GM23338 (cell line): ENCODE data around the gene REEP6. TPM values are rescaled to one million over a fixed set of nuclear protein-coding genes. Genes with fewer than 3 reads are reported as not detected.
A peak's percentile ranks its signal among the peaks of the same experiment; 100 is the strongest.

Experiments
- ATAC-seq: fragments of 200-7000 bp; cut with Tn5 transposase; 3 replicates; pipeline ENCODE4 v1.9.1; 2020
- DNase-seq: peaks from one replicate; pipeline ENCODE4 v3.0.0-alpha.2; 2015; ENCODE audit warnings: low spot score
- H2AFZ ChIP-seq: fragments of 200-600 bp; sonication (generic); 2 replicates; pipeline ENCODE4 v1.8.0; 2016; ENCODE audit warnings: antibody characterized with exemption, mild to moderate bottlenecking, moderate library complexity
- H3F3A ChIP-seq: fragments of 200-600 bp; sonication (generic); replicated peaks from 2 replicates; pipeline ENCODE4 v1.8.0; 2017; ENCODE audit warnings: antibody characterized with exemption, mixed run types, low read depth
- H3K27ac ChIP-seq: fragments of 200-600 bp; sonication (generic); 2 replicates; pipeline ENCODE4 v1.6.1; 2016; ENCODE audit warnings: low read depth
- H3K27me3 ChIP-seq: fragments of 200-600 bp; sonication (generic); 2 replicates; pipeline ENCODE4 v1.8.0; 2016; ENCODE audit warnings: mild to moderate bottlenecking, mixed run types, moderate library complexity; ENCODE audit not compliant: insufficient read depth
- H3K36me3 ChIP-seq: fragments of 200-600 bp; sonication (generic); 2 replicates; pipeline ENCODE4 v1.8.0; 2016; ENCODE audit warnings: mild to moderate bottlenecking; ENCODE audit not compliant: insufficient read depth
- H3K4me1 ChIP-seq: fragments of 200-600 bp; sonication (generic); 2 replicates; pipeline ENCODE4 v1.8.0; 2016; ENCODE audit warnings: mild to moderate bottlenecking, moderate library complexity; ENCODE audit not compliant: insufficient read depth
- H3K4me2 ChIP-seq: fragments of 200-600 bp; sonication (generic); 2 replicates; pipeline ENCODE4 v1.7.1; 2017; ENCODE audit warnings: mixed run types
- H3K4me3 ChIP-seq: fragments of 200-600 bp; sonication (generic); 2 replicates; pipeline ENCODE4 v1.6.1; 2016; ENCODE audit warnings: mixed run types
- H3K79me2 ChIP-seq: fragments of 200-600 bp; sonication (generic); replicated peaks from 2 replicates; pipeline ENCODE4 v1.8.0; 2017; ENCODE audit warnings: mild to moderate bottlenecking; ENCODE audit not compliant: insufficient read depth
- H3K9me2 ChIP-seq: fragments of 200-600 bp; sonication (generic); 2 replicates; pipeline ENCODE4 v1.8.0; 2017; ENCODE audit not compliant: insufficient read depth
- H4K20me1 ChIP-seq: fragments of 200-600 bp; sonication (generic); replicated peaks from 2 replicates; pipeline ENCODE4 v1.8.0; 2017; ENCODE audit warnings: mild to moderate bottlenecking; ENCODE audit not compliant: insufficient read depth
- H3K27ac Mint-ChIP-seq: 2 replicates; pipeline ENCODE4 v1.8.0; 2020; ENCODE audit warnings: inconsistent platforms, mild to moderate bottlenecking, moderate library complexity, mixed read lengths
- H3K27me3 Mint-ChIP-seq: 3 replicates; pipeline ENCODE4 v1.8.0; 2022; ENCODE audit warnings: low read depth, mild to moderate bottlenecking, moderate library complexity, mixed read lengths, inconsistent platforms; ENCODE audit not compliant: insufficient read depth, poor library complexity
- H3K36me3 Mint-ChIP-seq: 3 replicates; pipeline ENCODE4 v1.8.0; 2021; ENCODE audit warnings: low read depth, mild to moderate bottlenecking, inconsistent platforms, moderate library complexity, mixed read lengths
- H3K4me1 Mint-ChIP-seq: 3 replicates; pipeline ENCODE4 v1.8.0; 2020; ENCODE audit warnings: mild to moderate bottlenecking, inconsistent platforms, mixed read lengths
- H3K4me3 Mint-ChIP-seq: 3 replicates; pipeline ENCODE4 v1.8.0; 2021; ENCODE audit warnings: moderate library complexity, mild to moderate bottlenecking, inconsistent platforms, mixed read lengths
- H3K9me3 Mint-ChIP-seq: 3 replicates; pipeline ENCODE4 v1.8.0; 2020; ENCODE audit warnings: moderate library complexity, mild to moderate bottlenecking, inconsistent platforms, mixed read lengths
- CREB1 ChIP-seq: fragments of 250-450 bp; sonication (Bioruptor Pico); IDR thresholded peaks from 2 replicates; pipeline ENCODE4 v1.5.0; 2020; ENCODE audit warnings: low read depth, mild to moderate bottlenecking, moderate library complexity
- EZH2 ChIP-seq: fragments of 200-600 bp; sonication (generic); IDR thresholded peaks from one replicate; pipeline ENCODE4 v1.8.0; 2017; ENCODE audit warnings: antibody characterized with exemption, mild to moderate bottlenecking, low read depth; ENCODE audit not compliant: unreplicated experiment
- JUNB ChIP-seq: IDR thresholded peaks from one replicate; pipeline ENCODE4 v1.6.1; 2016; ENCODE audit warnings: antibody characterized with exemption; ENCODE audit not compliant: unreplicated experiment
- NANOG ChIP-seq: IDR thresholded peaks from 2 replicates; pipeline ENCODE4 v1.6.1; 2016; ENCODE audit warnings: antibody characterized with exemption, borderline replicate concordance
- POLR2AphosphoS5 ChIP-seq: IDR thresholded peaks from 2 replicates; pipeline ENCODE4 v1.6.1; 2016; ENCODE audit warnings: antibody characterized with exemption, low read depth
- STAT1 ChIP-seq: IDR thresholded peaks from one replicate; pipeline ENCODE4 v1.6.1; 2016; ENCODE audit warnings: antibody characterized with exemption; ENCODE audit not compliant: unreplicated experiment
- polyA plus RNA-seq: library from polyadenylated mRNA; unstranded; fragments of >200 nt; fragmentation: Nextera tagmentation; extraction: Ambion mirVana; gene quantifications from 2 replicates; pipeline ENCODE4 v1.2.1, GENCODE V29; 2016
- total RNA-seq: library from RNA; depleted of rRNA; stranded (reverse); fragments of >200 nt; shearing (Covaris generic); gene quantifications from 2 replicates; pipeline ENCODE4 v1.2.3, GENCODE V29; 2014
- TF ChIP-seq, protein P1 (sequence below): fragments of 250-450 bp; sonication (Bioruptor Pico); IDR thresholded peaks from 2 replicates; pipeline ENCODE4 v1.5.0; 2020; ENCODE audit warnings: mild to moderate bottlenecking, moderate library complexity
- TF ChIP-seq, protein P2 (sequence below), 2 experiments: fragments of 200-600 bp in 1 of 2; sonication (generic) in 1 of 2; conservative IDR thresholded peaks; 2 replicates each; pipeline versions ENCODE4 v1.5.1 to v1.6.1; 2016 to 2017; ENCODE audit warnings: antibody characterized with exemption in 2 of 2, low read depth in 2 of 2, mild to moderate bottlenecking in 2 of 2, moderate library complexity in 1 of 2
- TF ChIP-seq, protein P3 (sequence below): IDR thresholded peaks from 2 replicates; pipeline ENCODE4 v1.6.1; 2016; ENCODE audit warnings: antibody characterized with exemption

The REEP6 gene
- total and polyA plus RNA-seq, 2 experiments from 2014 or later, result 15.2 to 20.0 TPM

DNA sequence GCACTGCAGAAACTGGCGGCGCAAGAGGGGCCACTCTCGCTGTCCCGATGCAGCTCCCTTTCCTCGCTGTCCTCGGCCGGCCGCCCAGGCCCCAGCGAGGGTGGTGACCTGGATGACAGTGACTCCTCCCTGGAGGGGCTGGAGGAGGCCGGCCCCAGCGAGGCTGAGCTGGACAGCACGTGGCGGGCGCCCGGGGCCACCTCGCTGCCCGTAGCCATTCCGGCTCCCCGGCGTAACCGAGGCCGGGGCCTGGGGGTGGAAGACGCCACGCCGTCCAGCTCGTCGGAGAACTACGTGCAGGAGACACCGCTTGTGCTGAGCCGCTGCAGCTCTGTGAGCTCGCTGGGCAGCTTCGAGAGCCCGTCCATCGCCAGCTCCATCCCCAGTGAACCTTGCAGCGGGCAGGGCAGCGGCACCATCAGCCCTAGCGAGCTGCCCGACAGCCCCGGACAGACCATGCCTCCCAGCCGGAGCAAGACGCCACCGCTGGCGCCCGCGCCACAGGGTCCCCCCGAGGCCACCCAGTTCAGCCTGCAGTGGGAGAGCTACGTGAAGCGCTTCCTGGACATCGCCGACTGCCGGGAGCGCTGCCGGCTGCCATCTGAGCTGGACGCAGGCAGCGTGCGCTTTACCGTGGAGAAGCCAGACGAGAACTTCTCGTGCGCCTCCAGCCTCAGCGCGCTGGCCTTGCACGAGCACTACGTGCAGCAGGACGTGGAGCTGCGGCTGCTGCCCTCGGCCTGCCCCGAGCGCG is 24.3 kb upstream of the REEP6 start:
- TF ChIP-seq JUNB (no peak), POLR2AphosphoS5 (peak; percentile 5; the same call in 1 of the 2 replicates), EZH2 (peak; percentile 67)
- ATAC-seq, result no peak
- peaks cover 3% of the 10 kb centered on the region; the same call in 1 of the 3 replicates for H3K4me1 Mint-ChIP-seq
- Histone ChIP-seq H3K4me2 (peak overlapping the region; percentile 75), H3K36me3 (no peaks in the 10 kb centered on the region), H3K9me2 (no peaks in the 10 kb centered on the region), H4K20me1 (peaks cover 5% of the 10 kb centered on the region; the same call in 1 of the 2 replicates), H3K4me3 (peak overlapping the region; percentile 51), H3F3A (peaks cover 14% of the 10 kb centered on the region), H3K27me3 (peaks cover 79% of the 10 kb centered on the region), H3K27ac (no peak overlapping the region), H2AFZ (no peak overlapping the region), H3K4me1 (peaks cover 6% of the 10 kb centered on the region; the same call in 1 of the 2 replicates), H3K79me2 (no peaks in the 10 kb centered on the region)
- H3K27me3 Mint-ChIP-seq, result peaks cover 60% of the 10 kb centered on the region
- no peaks in the 10 kb centered on the region for H3K9me3 Mint-ChIP-seq
- no peaks in the 10 kb centered on the region for H3K36me3 Mint-ChIP-seq
- H3K4me3 Mint-ChIP-seq, result peak overlapping the region; percentile 49
- no peak overlapping the region for H3K27ac Mint-ChIP-seq
- no peak for DNase-seq

DNA sequence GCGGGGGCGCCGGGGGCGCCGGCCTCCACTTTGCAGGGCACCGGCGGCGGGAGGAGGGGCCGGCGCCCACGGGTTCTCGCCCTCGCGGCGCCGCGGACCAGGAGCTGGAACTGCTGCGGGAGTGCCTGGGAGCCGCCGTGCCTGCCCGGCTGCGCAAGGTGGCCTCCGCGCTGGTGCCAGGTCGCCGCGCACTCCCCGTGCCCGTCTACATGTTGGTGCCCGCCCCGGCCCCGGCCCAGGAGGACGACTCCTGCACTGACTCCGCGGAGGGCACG is 23.8 kb upstream of the REEP6 start:
- DNase-seq (no peak), ATAC-seq (no peak; the same call in 1 of the 3 replicates)
- Histone ChIP-seq H3K27me3 (peaks cover 84% of the 10 kb centered on the region), H3K4me3 (peak overlapping the region; percentile 51), H3F3A (peaks cover 17% of the 10 kb centered on the region), H3K4me2 (peak overlapping the region; percentile 75), H4K20me1 (peaks cover 10% of the 10 kb centered on the region; the same call in 1 of the 2 replicates), H3K27ac (no peak overlapping the region), H3K79me2 (no peaks in the 10 kb centered on the region), H3K4me1 (peaks cover 6% of the 10 kb centered on the region; the same call in 1 of the 2 replicates), H3K36me3 (no peaks in the 10 kb centered on the region), H3K9me2 (no peaks in the 10 kb centered on the region), H2AFZ (no peak overlapping the region)
- Mint-ChIP-seq H3K27me3 (peaks cover 66% of the 10 kb centered on the region), H3K4me1 (peaks cover 3% of the 10 kb centered on the region; the same call in 1 of the 3 replicates), H3K9me3 (no peaks in the 10 kb centered on the region), H3K4me3 (no peak overlapping the region), H3K36me3 (no peaks in the 10 kb centered on the region), H3K27ac (no peak overlapping the region)
- TF ChIP-seq, protein P1, sequence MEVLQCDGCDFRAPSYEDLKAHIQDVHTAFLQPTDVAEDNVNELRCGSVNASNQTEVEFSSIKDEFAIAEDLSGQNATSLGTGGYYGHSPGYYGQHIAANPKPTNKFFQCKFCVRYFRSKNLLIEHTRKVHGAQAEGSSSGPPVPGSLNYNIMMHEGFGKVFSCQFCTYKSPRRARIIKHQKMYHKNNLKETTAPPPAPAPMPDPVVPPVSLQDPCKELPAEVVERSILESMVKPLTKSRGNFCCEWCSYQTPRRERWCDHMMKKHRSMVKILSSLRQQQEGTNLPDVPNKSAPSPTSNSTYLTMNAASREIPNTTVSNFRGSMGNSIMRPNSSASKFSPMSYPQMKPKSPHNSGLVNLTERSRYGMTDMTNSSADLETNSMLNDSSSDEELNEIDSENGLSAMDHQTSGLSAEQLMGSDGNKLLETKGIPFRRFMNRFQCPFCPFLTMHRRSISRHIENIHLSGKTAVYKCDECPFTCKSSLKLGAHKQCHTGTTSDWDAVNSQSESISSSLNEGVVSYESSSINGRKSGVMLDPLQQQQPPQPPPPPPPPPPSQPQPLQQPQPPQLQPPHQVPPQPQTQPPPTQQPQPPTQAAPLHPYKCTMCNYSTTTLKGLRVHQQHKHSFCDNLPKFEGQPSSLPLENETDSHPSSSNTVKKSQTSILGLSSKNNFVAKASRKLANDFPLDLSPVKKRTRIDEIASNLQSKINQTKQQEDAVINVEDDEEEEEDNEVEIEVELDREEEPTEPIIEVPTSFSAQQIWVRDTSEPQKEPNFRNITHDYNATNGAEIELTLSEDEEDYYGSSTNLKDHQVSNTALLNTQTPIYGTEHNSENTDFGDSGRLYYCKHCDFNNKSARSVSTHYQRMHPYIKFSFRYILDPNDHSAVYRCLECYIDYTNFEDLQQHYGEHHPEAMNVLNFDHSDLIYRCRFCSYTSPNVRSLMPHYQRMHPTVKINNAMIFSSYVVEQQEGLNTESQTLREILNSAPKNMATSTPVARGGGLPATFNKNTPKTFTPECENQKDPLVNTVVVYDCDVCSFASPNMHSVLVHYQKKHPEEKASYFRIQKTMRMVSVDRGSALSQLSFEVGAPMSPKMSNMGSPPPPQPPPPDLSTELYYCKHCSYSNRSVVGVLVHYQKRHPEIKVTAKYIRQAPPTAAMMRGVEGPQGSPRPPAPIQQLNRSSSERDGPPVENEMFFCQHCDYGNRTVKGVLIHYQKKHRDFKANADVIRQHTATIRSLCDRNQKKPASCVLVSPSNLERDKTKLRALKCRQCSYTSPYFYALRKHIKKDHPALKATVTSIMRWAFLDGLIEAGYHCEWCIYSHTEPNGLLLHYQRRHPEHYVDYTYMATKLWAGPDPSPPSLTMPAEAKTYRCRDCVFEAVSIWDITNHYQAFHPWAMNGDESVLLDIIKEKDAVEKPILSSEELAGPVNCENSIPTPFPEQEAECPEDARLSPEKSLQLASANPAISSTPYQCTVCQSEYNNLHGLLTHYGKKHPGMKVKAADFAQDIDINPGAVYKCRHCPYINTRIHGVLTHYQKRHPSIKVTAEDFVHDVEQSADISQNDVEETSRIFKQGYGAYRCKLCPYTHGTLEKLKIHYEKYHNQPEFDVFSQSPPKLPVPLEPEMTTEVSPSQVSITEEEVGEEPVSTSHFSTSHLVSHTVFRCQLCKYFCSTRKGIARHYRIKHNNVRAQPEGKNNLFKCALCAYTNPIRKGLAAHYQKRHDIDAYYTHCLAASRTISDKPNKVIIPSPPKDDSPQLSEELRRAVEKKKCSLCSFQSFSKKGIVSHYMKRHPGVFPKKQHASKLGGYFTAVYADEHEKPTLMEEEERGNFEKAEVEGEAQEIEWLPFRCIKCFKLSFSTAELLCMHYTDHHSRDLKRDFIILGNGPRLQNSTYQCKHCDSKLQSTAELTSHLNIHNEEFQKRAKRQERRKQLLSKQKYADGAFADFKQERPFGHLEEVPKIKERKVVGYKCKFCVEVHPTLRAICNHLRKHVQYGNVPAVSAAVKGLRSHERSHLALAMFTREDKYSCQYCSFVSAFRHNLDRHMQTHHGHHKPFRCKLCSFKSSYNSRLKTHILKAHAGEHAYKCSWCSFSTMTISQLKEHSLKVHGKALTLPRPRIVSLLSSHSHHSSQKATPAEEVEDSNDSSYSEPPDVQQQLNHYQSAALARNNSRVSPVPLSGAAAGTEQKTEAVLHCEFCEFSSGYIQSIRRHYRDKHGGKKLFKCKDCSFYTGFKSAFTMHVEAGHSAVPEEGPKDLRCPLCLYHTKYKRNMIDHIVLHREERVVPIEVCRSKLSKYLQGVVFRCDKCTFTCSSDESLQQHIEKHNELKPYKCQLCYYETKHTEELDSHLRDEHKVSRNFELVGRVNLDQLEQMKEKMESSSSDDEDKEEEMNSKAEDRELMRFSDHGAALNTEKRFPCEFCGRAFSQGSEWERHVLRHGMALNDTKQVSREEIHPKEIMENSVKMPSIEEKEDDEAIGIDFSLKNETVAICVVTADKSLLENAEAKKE, result no peak
- TF ChIP-seq POLR2AphosphoS5, result no peak; the same call in 1 of the 2 replicates
- no peak for TF ChIP-seq STAT1
- TF ChIP-seq EZH2, result no peak
- no peak for TF ChIP-seq CREB1 (CRISPR knock-in tag)
- TF ChIP-seq NANOG, result no peak
- TF ChIP-seq, protein P2, sequence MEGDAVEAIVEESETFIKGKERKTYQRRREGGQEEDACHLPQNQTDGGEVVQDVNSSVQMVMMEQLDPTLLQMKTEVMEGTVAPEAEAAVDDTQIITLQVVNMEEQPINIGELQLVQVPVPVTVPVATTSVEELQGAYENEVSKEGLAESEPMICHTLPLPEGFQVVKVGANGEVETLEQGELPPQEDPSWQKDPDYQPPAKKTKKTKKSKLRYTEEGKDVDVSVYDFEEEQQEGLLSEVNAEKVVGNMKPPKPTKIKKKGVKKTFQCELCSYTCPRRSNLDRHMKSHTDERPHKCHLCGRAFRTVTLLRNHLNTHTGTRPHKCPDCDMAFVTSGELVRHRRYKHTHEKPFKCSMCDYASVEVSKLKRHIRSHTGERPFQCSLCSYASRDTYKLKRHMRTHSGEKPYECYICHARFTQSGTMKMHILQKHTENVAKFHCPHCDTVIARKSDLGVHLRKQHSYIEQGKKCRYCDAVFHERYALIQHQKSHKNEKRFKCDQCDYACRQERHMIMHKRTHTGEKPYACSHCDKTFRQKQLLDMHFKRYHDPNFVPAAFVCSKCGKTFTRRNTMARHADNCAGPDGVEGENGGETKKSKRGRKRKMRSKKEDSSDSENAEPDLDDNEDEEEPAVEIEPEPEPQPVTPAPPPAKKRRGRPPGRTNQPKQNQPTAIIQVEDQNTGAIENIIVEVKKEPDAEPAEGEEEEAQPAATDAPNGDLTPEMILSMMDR (conservative IDR thresholded peaks at IDR 0.05; ENCODE audit: low read depth in 2 of 2), result no peak
- TF ChIP-seq, protein P3, sequence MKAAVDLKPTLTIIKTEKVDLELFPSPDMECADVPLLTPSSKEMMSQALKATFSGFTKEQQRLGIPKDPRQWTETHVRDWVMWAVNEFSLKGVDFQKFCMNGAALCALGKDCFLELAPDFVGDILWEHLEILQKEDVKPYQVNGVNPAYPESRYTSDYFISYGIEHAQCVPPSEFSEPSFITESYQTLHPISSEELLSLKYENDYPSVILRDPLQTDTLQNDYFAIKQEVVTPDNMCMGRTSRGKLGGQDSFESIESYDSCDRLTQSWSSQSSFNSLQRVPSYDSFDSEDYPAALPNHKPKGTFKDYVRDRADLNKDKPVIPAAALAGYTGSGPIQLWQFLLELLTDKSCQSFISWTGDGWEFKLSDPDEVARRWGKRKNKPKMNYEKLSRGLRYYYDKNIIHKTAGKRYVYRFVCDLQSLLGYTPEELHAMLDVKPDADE, result no peak
